HepG2 (cell line): ENCODE measurements around the gene NPAS2. TPM values are rescaled to one million over a fixed set of nuclear protein-coding genes. Genes with fewer than 3 reads are reported as not detected.

Experiments
- ATAC-seq: fragments of 200-7000 bp; cut with Tn5 transposase; 3 replicates; pipeline ENCODE4 v1.9.1; 2020; ENCODE audit warnings: mild to moderate bottlenecking, moderate library complexity
- BruUV-seq: library from RNA; stranded (reverse); fragments of 400-500 nt; replicated peaks from 2 replicates; lab custom pipeline; 2021; lab: Mats Ljungman, UMichigan
- CTCF ChIA-PET: fragments of 300-600 bp; formaldehyde crosslinking; extraction: SDS; loops from one replicate; lab custom pipeline; 2021; ENCODE audit warnings: low total read pairs, inconsistent platforms, low intra/inter-chr PET ratio; lab: Yijun Ruan, JAX
- POLR2A ChIA-PET: fragments of 350-600 bp; sonication (Branson Sonifier 250); formaldehyde crosslinking; loops from one replicate; lab custom pipeline; 2020; ENCODE audit warnings: antibody characterized with exemption, inconsistent platforms; lab: Yijun Ruan, JAX
- DNase-seq: peaks from one replicate; pipeline ENCODE4 v3.0.0-alpha.2; 2015; ENCODE audit warnings: low spot score
- FAIRE-seq: peaks from 3 replicates; lab custom pipeline; 2011; peaks lifted over from hg19 to GRCh38; lab: Jason Lieb, UNC
- H2AFZ ChIP-seq: one replicate; pipeline ENCODE4 v1.6.1; 2011; ENCODE audit warnings: low read length, inconsistent platforms
- H3K27ac ChIP-seq: fragments of 300-600 bp; 3 replicates; pipeline ENCODE4 v1.8.0; 2011; ENCODE audit warnings: mixed run types, mild to moderate bottlenecking, mixed read lengths, low read length, inconsistent platforms; ENCODE audit not compliant: insufficient read depth; ENCODE audit errors: extremely low read length
- H3K27me3 ChIP-seq, 2 experiments: fragments of 200-600 bp in 1 of 2; 2 replicates in 1 of 2; 3 replicates in 1 of 2; pipeline versions ENCODE4 v1.6.0 to v1.8.0; 2011; ENCODE audit warnings: low read length in 2 of 2, mild to moderate bottlenecking in 2 of 2, moderate library complexity in 2 of 2, inconsistent platforms in 1 of 2; ENCODE audit not compliant: insufficient read depth in 2 of 2, control insufficient read depth in 1 of 2
- H3K36me3 ChIP-seq, 2 experiments: fragments of 200-600 bp in 1 of 2; replicated peaks in 1 of 2; 2 replicates in 1 of 2; 3 replicates in 1 of 2; pipeline versions ENCODE4 v1.5.1 to v1.8.0; 2011; ENCODE audit warnings: low read length in 2 of 2, inconsistent platforms in 1 of 2; ENCODE audit not compliant: insufficient read depth in 2 of 2, control insufficient read depth in 1 of 2
- H3K4me1 ChIP-seq: 2 replicates; pipeline ENCODE4 v1.5.1; 2012; ENCODE audit warnings: low read length, inconsistent platforms; ENCODE audit not compliant: insufficient read depth
- H3K4me2 ChIP-seq: 2 replicates; pipeline ENCODE4 v1.6.0; 2011; ENCODE audit warnings: low read depth, low read length, inconsistent platforms
- H3K4me3 ChIP-seq, 3 experiments: fragments of 200-600 bp in 1 of 3; sonication (generic), shearing (Covaris generic) in 1 of 3; replicated peaks in 1 of 3; 2 replicates each; pipeline ENCODE4 v1.5.1; 2011 to 2016; ENCODE audit warnings: low read length in 3 of 3, inconsistent platforms in 2 of 3, low read depth in 2 of 3, mild to moderate bottlenecking in 2 of 3, control low read depth in 1 of 3, mixed read lengths in 1 of 3; ENCODE audit not compliant: insufficient read depth in 1 of 3
- H3K79me2 ChIP-seq: one replicate; pipeline ENCODE4 v1.6.1; 2011; ENCODE audit warnings: low read length, inconsistent platforms; ENCODE audit not compliant: insufficient read depth
- H3K9ac ChIP-seq: 2 replicates; pipeline ENCODE4 v1.6.0; 2011; ENCODE audit warnings: mild to moderate bottlenecking, low read depth, low read length, inconsistent platforms; ENCODE audit not compliant: insufficient read depth
- H3K9me3 ChIP-seq: 2 replicates; pipeline ENCODE4 v1.5.1; 2012; ENCODE audit warnings: mild to moderate bottlenecking, low read length
- H4K20me1 ChIP-seq: 2 replicates; pipeline ENCODE4 v1.6.0; 2011; ENCODE audit warnings: inconsistent platforms, mild to moderate bottlenecking, low read length, moderate library complexity; ENCODE audit not compliant: insufficient read depth
- AGO2 ChIP-seq: fragments of 200-400 bp; formaldehyde crosslinking; optimal IDR thresholded peaks from 2 replicates; pipeline ENCODE3; 2017; ENCODE audit warnings: mild to moderate bottlenecking, low read depth, low read length, moderate library complexity
- FOXC1 ChIP-seq: sonication (generic); formaldehyde crosslinking; IDR thresholded peaks from 2 replicates; pipeline ENCODE4 v1.8.0; 2022; ENCODE audit warnings: mild to moderate bottlenecking, missing genetic modification reagents, borderline replicate concordance
- HNF1B ChIP-seq: sonication (generic); formaldehyde crosslinking; IDR thresholded peaks from 2 replicates; pipeline ENCODE4 v1.5.1; 2020; ENCODE audit warnings: mild to moderate bottlenecking, moderate library complexity, missing genetic modification reagents
- HNRNPLL ChIP-seq: fragments of 200-400 bp; formaldehyde crosslinking; IDR thresholded peaks from 2 replicates; pipeline ENCODE4 v1.6.1; 2017; ENCODE audit warnings: mild to moderate bottlenecking, low read depth, low read length; ENCODE audit not compliant: poor library complexity, severe bottlenecking
- SP5 ChIP-seq: IDR thresholded peaks from 2 replicates; pipeline ENCODE4 v1.6.1; 2016; ENCODE audit warnings: low read depth, borderline replicate concordance
- YEATS2 ChIP-seq: sonication (generic); formaldehyde crosslinking; IDR thresholded peaks from 2 replicates; pipeline ENCODE4 v1.4.0; 2020; ENCODE audit warnings: missing genetic modification reagents, borderline replicate concordance
- ZBTB43 ChIP-seq: sonication (generic); formaldehyde crosslinking; conservative IDR thresholded peaks from 2 replicates; pipeline ENCODE4 v1.4.0; 2020; ENCODE audit warnings: missing genetic modification reagents
- ZMYM2 ChIP-seq: sonication (generic); formaldehyde crosslinking; IDR thresholded peaks from 2 replicates; pipeline ENCODE4 v1.8.0; 2022; ENCODE audit warnings: mild to moderate bottlenecking, missing genetic modification reagents
- ZNF576 ChIP-seq: sonication (generic); formaldehyde crosslinking; IDR thresholded peaks from 2 replicates; pipeline ENCODE4 v1.4.0; 2020; ENCODE audit warnings: mild to moderate bottlenecking, missing genetic modification reagents
- ZNF781 ChIP-seq: sonication (generic); formaldehyde crosslinking; IDR thresholded peaks from 2 replicates; pipeline ENCODE4 v1.5.1; 2020; ENCODE audit warnings: borderline replicate concordance, mild to moderate bottlenecking, missing genetic modification reagents; ENCODE audit errors: not compliant biosample characterization
- WGBS: methylation state at CpG from one replicate; pipeline ENCODE4 v1.1.6; 2017; ENCODE audit warnings: low lambda C conversion rate; 5-methylcytosine and 5-hydroxymethylcytosine counted together
- in situ Hi-C: cut with HindIII; loops from 2 replicates; pipeline ENCODE4 v1.10.0; 2017; ENCODE audit warnings: low pct_unique_long_range_greater_than_20kb; ENCODE audit not compliant: extremely low pct_ligation_motif_present
- intact Hi-C: fragments of 100-400 bp; cut with micrococcal nuclease; formaldehyde crosslinking; loops from one replicate; pipeline ENCODE4 v1.10.0; 2022; ENCODE audit not compliant: unreplicated experiment
- polyA plus RNA-seq, 8 experiments: library from polyadenylated mRNA; depleted of rRNA in 3 of 8; stranded (reverse) in 7 of 8; unstranded in 1 of 8; fragments of >200 nt; fragmentation: Illumina TruSeq in 4 of 8; extraction: Trizol in 4 of 8; gene quantifications; 2 replicates each; pipeline versions ENCODE4 v1.2.1 to v1.2.3, GENCODE V29; 2011 to 2016; ENCODE audit warnings: low read depth in 4 of 8, missing spikeins in 1 of 8, mixed read lengths in 1 of 8; ENCODE audit not compliant: insufficient read depth in 1 of 8
- total RNA-seq, 5 experiments: library from RNA; depleted of rRNA; stranded (reverse); fragments of >200 nt; fragmentation: Illumina TruSeq; extraction: Trizol; gene quantifications; 2 replicates each; pipeline ENCODE4 v1.2.3, GENCODE V29; 2016; ENCODE audit warnings: low read depth in 1 of 5

The NPAS2 gene
- total and polyA plus RNA-seq, 2 of the 13 experiments (the other 11 are each of a cell fraction or from before 2014, with no cell fraction given), result 14.8 to 37.5 TPM

DNA sequence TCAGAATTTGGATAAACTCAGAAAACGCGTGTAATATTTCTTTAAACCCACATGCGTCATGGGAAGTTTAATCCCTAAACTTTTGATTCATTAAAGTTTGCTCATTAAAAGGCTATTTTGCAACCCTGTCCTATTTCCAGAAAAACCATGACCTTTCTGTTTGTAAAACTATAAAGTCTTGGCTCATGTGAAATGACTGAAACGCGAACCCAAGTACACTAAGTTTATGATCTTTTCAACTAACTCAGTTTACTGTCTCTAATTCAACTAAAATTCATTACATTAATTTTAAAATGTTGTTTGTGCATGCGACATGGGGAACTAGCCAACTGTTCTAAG, 178.3 kb downstream of the NPAS2 start:
- H3K4me2 ChIP-seq, result no peak overlapping the region
- H4K20me1 ChIP-seq, result peaks cover 8% of the 10 kb centered on the region; the same call in 1 of the 2 replicates
- H3K79me2 ChIP-seq, result peaks cover 11% of the 10 kb centered on the region
- TF ChIP-seq SP5 (no peak), HNF1B (no peak), YEATS2 (CRISPR knock-in tag) (no peak), FOXC1 (no peak), ZNF576 (CRISPR knock-in tag) (no peak), ZMYM2 (CRISPR knock-in tag) (no peak), ZNF781 (CRISPR knock-in tag) (no peak), AGO2 (no peak), HNRNPLL (no peak), ZBTB43 (no peak)
- intact Hi-C loops, result no loop called here
- 95% methylated on average over 6 of the region's 6 CpGs for WGBS
- no peak overlapping the region for H2AFZ ChIP-seq
- H3K4me3 ChIP-seq, result no peak overlapping the region
- no peak overlapping the region for H3K9ac ChIP-seq
- peaks cover 9% of the 10 kb centered on the region for H3K4me1 ChIP-seq
- no peak for DNase-seq
- no TSS peak for BruUV-seq
- no peaks in the 10 kb centered on the region; a peak in 1 of 5 replicates for H3K27me3 ChIP-seq
- in situ Hi-C loops, result loop anchor here (5.0 kb wide), 1 partner anchor 386 kb away; no protein-coding TSS in a partner anchor
- POLR2A ChIA-PET, result no interaction called here
- CTCF ChIA-PET, result no interaction called here
- H3K27ac ChIP-seq, result no peak overlapping the region
- no peaks in the 10 kb centered on the region for H3K9me3 ChIP-seq
- no peak for ATAC-seq
- no peak for FAIRE-seq
- H3K36me3 ChIP-seq, result peaks cover 17 to 29% of the 10 kb centered on the region in 2 experiments
